ENCODE results near the gene EFHC1.
A peak's percentile ranks its signal among the peaks of the same experiment; 100 is the strongest.

The EFHC1 gene

DNA sequence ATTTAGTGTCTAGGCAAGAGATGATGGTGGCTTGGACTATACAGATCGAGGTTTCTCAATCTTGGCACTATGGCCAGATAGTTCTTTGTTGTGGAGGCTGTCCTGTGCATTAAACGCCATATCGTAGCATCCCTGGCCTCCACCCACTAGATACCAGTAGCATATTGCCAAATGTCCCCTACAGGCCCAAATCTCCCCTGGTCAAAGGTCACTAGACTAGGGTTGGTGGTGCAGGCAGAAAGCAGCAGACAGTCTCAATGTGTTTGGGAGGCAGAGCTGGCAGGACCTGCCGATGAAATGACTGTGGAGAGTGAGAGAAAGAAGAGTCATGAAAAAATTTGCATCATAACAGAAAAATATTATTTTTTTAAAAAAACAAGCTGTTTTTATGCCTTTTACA lies 93.8 kb downstream of the EFHC1 start:
- Histone ChIP-seq H3K9ac (ENCODE audit: low read length) (peak overlapping the region; percentile 81), H3K27me3 (replicated peaks; ENCODE audit: control insufficient read depth, insufficient read depth, low read length) (no peaks in the 10 kb centered on the region), H3K36me3 (ENCODE audit: control insufficient read depth, insufficient read depth, low read length, severe bottlenecking) (peaks cover 59% of the 10 kb centered on the region), H3K4me1 (ENCODE audit: control insufficient read depth, insufficient read depth, low read length) (peaks cover 99% of the 10 kb centered on the region), H3K9me3 (ENCODE audit: control insufficient read depth, low read length) (no peaks in the 10 kb centered on the region), H3K4me3 (ENCODE audit: low read length) (no peak overlapping the region)
- DNase-seq (ENCODE audit: low read depth), result no peak

DNA sequence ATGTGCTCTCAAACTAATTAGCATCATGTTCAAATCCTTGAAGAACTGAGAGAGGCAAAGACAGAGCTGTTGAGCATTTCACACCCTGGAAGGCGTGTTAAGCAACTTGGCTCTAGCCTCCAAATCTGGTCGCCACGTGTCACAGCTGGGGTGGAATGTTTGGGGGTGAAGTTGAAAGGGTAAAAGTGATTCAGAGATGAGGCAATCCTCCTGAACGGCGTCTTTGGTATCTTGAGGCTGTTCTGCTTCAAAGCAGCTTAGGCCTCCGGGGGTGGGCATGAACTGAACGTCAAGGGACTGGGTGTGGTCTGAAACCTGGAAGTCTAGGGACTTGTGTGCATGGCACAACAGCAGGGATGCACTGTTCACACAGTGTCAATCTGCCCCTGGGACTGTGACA lies 94.4 kb downstream of the EFHC1 start:
- peak overlapping the region; percentile 13 for H3K4me3 ChIP-seq (ENCODE audit: low read length)

DNA sequence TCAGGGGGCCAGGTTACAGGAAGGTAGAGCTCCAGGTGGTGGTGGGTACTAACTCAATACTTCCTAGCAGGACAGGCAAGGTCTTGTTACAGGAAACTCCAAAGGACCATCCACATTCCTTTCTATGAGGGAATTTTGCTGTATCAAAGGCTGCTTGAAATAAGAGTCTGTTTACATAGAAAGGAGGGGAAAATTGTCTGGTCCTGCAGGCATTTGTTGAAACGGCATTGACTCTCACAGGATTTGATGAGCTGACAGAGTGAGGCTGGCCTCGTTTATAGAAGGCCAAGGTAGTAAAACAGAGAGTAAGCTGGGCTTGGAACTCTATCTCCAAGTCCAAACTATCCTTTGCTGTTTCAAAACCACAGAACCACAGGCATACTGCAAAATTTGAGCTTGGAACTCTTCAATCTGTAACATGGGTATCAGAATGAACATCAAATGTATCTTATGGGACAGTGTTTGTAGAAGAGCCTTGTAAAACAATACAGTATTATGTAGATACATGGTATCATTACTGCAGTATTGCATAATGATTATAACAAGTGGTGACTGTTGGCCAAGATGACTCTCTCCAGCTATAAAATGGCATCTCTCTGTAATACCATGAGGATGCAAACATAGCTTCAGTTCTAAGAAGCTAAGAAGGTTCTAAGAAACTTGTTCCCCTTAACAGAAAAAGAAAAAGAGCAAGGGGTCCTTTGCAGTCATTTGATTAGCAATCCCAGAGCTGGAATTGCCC lies 95.2 kb downstream of the EFHC1 start:
- H3K9me3 ChIP-seq (ENCODE audit: control insufficient read depth, low read length), result no peaks in the 10 kb centered on the region
- H3K27me3 ChIP-seq (replicated peaks; ENCODE audit: control insufficient read depth, insufficient read depth, low read length), result no peaks in the 10 kb centered on the region
- no peak overlapping the region for H3K4me3 ChIP-seq (ENCODE audit: low read length)
- DNase-seq (ENCODE audit: low read depth), result no peak
- H3K36me3 ChIP-seq (ENCODE audit: control insufficient read depth, insufficient read depth, low read length, severe bottlenecking), result peaks cover 59% of the 10 kb centered on the region
- H3K4me1 ChIP-seq (ENCODE audit: control insufficient read depth, insufficient read depth, low read length), result peaks cover 100% of the 10 kb centered on the region
- peak overlapping the region; percentile 81 for H3K9ac ChIP-seq (ENCODE audit: low read length)

More for the DNA sequence above, 94.4 kb downstream of the EFHC1 start:
- Histone ChIP-seq H3K27me3 (replicated peaks; ENCODE audit: control insufficient read depth, insufficient read depth, low read length) (no peaks in the 10 kb centered on the region), H3K4me1 (ENCODE audit: control insufficient read depth, insufficient read depth, low read length) (peaks cover 100% of the 10 kb centered on the region), H3K9me3 (ENCODE audit: control insufficient read depth, low read length) (no peaks in the 10 kb centered on the region), H3K36me3 (ENCODE audit: control insufficient read depth, insufficient read depth, low read length, severe bottlenecking) (peaks cover 59% of the 10 kb centered on the region), H3K9ac (ENCODE audit: low read length) (peak overlapping the region; percentile 81)
- DNase-seq (ENCODE audit: low read depth), result peak; percentile 85

DNA sequence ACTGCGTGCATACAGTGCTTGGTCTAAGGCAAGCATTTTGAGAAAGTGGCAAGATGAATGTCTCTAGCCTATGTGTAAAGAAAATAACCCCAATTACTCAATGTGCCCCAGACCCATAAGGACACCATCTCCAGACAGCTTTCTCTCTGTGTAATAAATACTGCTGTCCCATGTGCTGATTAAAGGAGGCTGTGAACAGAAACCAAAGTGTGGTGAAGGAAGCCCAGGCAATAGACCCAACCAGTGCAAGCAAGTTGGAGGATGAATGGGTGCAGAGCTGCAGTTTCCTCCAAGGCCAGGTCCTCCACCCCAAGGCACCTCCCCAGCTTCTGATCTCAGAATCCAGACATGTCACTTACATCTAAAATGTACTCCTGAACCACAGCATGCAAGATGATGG lies 96.1 kb downstream of the EFHC1 start:
- no peaks in the 10 kb centered on the region for H3K9me3 ChIP-seq (ENCODE audit: control insufficient read depth, low read length)
- H3K4me3 ChIP-seq (ENCODE audit: low read length), result no peak overlapping the region
- H3K9ac ChIP-seq (ENCODE audit: low read length), result peak overlapping the region; percentile 66
- no peak for DNase-seq (ENCODE audit: low read depth)
- no peaks in the 10 kb centered on the region for H3K27me3 ChIP-seq (replicated peaks; ENCODE audit: control insufficient read depth, insufficient read depth, low read length)
- H3K4me1 ChIP-seq (ENCODE audit: control insufficient read depth, insufficient read depth, low read length), result peaks cover 100% of the 10 kb centered on the region
- peaks cover 55% of the 10 kb centered on the region for H3K36me3 ChIP-seq (ENCODE audit: control insufficient read depth, insufficient read depth, low read length, severe bottlenecking)

DNA sequence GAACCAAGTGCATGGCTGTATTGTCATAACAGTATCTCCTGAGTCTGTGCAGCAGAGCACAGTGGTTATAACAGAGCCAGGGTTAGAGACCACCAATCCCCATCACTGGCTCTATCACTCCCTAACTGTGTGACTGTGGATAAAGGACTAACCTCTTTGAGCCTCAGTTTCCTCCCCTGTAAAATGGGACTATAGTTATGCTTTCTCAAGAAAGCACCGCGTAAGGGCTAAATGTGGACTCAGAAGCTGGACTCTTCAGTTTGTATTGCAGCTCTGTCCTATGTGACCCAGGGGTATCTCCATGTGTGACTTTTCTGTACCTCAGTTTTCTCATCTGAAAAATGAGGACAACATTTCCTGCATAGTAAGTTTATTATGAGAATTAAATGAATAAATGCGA lies 96.8 kb downstream of the EFHC1 start:
- no peak for DNase-seq (ENCODE audit: low read depth)
- Histone ChIP-seq H3K9me3 (ENCODE audit: control insufficient read depth, low read length) (no peaks in the 10 kb centered on the region), H3K9ac (ENCODE audit: low read length) (peak overlapping the region; percentile 66), H3K4me1 (ENCODE audit: control insufficient read depth, insufficient read depth, low read length) (peaks cover 97% of the 10 kb centered on the region), H3K4me3 (ENCODE audit: low read length) (no peak overlapping the region), H3K27me3 (replicated peaks; ENCODE audit: control insufficient read depth, insufficient read depth, low read length) (no peaks in the 10 kb centered on the region), H3K36me3 (ENCODE audit: control insufficient read depth, insufficient read depth, low read length, severe bottlenecking) (peaks cover 55% of the 10 kb centered on the region)

DNA sequence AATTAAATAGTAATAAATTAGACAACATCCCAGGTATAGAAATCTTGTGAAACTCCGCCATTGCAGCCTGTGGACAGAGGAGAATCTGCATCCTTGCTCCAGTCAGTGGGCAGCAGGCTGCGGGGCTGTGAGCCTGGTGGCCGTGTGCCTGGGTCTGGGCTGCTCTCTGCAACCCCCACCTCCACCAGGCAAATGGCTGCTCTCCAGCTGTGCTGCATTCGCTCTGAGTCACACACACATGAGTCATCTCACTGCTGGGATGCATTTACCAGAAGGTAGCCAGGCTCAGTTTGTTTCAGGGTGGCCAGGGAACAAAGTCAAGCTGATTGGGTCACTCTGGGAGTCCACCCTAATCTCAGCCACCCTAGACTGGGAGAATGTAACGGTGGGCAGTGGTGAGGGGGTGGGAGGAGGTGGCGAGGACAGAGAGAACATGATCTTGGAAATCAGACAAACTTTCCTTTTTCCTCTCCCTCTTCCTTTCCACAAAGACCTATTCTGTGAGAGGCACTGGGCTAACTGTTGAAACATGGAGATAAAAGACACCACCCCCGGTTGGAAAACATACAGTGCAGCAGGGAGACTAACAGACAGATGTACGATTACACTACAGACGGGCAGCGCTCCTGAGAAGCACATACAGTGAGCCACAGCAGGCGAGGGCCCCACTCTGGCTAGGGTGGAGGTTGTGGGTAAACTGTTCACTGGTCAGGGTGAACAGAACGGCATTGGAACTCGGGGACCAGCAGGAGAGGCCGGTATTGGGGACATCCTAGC lies 97.5 kb downstream of the EFHC1 start:
- H3K4me3 ChIP-seq (ENCODE audit: low read length), result peak overlapping the region; percentile 71
- peak; percentile 97 for DNase-seq (ENCODE audit: low read depth)
- peak overlapping the region; percentile 91 for H3K9ac ChIP-seq (ENCODE audit: low read length)
- H3K4me1 ChIP-seq (ENCODE audit: control insufficient read depth, insufficient read depth, low read length), result peaks cover 97% of the 10 kb centered on the region
- H3K9me3 ChIP-seq (ENCODE audit: control insufficient read depth, low read length), result no peaks in the 10 kb centered on the region
- H3K27me3 ChIP-seq (replicated peaks; ENCODE audit: control insufficient read depth, insufficient read depth, low read length), result no peaks in the 10 kb centered on the region
- H3K36me3 ChIP-seq (ENCODE audit: control insufficient read depth, insufficient read depth, low read length, severe bottlenecking), result peaks cover 52% of the 10 kb centered on the region

DNA sequence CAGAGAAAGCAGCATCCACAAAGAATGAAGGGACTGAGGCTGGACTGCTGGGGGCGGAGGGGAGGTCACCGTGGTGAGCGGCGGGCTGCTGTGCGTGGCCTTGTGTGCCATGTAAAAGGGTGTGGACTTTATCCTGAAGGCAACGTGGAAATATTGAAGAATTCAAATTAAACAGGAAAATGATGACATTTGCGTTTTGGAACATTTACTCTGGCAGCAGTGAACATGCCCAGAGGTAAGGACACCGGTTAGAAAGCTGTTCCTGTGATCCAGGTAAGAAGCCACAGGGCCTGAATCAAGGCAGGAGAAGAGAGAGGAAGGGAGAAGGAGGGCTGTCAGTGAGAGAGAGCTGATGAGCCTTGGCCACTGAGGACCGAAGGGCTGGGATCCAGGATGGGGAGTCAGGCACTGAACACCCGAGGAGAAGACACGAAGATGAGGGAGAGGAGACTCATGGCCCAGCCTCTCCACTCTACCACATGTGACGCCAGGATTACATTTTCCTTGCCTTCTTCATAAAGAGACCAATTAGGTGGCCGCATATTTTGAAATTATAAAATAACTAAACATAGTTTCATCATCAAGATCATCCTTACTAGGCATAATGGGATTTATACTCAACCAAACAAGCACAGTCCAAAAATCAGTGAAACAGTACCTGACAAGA lies 98.3 kb downstream of the EFHC1 start:
- H3K9me3 ChIP-seq (ENCODE audit: control insufficient read depth, low read length), result no peaks in the 10 kb centered on the region
- no peaks in the 10 kb centered on the region for H3K27me3 ChIP-seq (replicated peaks; ENCODE audit: control insufficient read depth, insufficient read depth, low read length)
- H3K4me3 ChIP-seq (ENCODE audit: low read length), result peak overlapping the region; percentile 71
- no peak for DNase-seq (ENCODE audit: low read depth)
- H3K9ac ChIP-seq (ENCODE audit: low read length), result peak overlapping the region; percentile 91
- H3K36me3 ChIP-seq (ENCODE audit: control insufficient read depth, insufficient read depth, low read length, severe bottlenecking), result peaks cover 47% of the 10 kb centered on the region
- peaks cover 97% of the 10 kb centered on the region for H3K4me1 ChIP-seq (ENCODE audit: control insufficient read depth, insufficient read depth, low read length)

DNA sequence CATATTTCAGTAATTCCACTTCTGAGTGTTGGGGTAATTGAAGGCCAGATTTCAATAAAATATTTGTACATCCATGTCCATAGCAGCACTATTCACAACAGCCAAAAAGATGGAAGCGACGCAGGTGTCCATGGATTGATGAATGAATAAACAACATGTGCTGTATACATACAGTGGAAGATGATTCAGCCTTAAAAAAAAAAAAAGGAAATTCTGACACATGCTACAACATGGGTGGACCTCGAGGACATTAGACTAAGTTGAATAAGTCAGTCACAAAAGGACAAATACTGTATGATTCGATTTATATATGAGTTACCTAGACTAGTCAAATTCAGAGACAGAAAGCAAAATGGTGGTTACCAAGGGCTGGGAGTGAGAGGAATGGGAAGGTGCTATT lies 99.5 kb downstream of the EFHC1 start:
- Histone ChIP-seq H3K4me3 (ENCODE audit: low read length) (no peak overlapping the region), H3K27me3 (replicated peaks; ENCODE audit: control insufficient read depth, insufficient read depth, low read length) (no peaks in the 10 kb centered on the region), H3K9ac (ENCODE audit: low read length) (no peak overlapping the region), H3K9me3 (ENCODE audit: control insufficient read depth, low read length) (no peaks in the 10 kb centered on the region), H3K36me3 (ENCODE audit: control insufficient read depth, insufficient read depth, low read length, severe bottlenecking) (peaks cover 51% of the 10 kb centered on the region), H3K4me1 (ENCODE audit: control insufficient read depth, insufficient read depth, low read length) (peaks cover 93% of the 10 kb centered on the region)
- no peak for DNase-seq (ENCODE audit: low read depth)

DNA sequence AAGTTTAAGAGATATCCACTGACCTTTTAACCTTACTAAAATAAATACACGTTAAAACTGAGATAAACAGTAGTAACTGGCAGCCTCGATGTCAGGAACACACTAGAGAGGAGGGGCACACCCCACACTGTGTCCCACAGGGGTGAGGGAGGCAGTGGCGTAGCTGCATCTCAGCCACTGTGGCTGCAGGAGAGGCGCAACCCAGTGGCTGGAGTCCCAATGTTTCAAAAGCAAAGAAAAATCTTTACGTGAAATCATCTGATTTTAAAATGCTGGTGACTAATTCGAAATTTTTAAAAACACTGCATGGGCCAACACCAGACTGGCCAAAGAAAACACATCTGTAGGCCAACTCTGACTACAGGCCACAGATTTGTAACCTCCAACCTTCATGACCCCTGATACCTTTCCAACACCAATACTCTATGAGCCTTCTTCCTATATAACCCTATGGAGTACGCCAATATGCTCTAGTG lies 102.0 kb downstream of the EFHC1 start:
- H3K27me3 ChIP-seq (replicated peaks; ENCODE audit: control insufficient read depth, insufficient read depth, low read length), result no peaks in the 10 kb centered on the region
- no peak overlapping the region for H3K4me3 ChIP-seq (ENCODE audit: low read length)
- H3K4me1 ChIP-seq (ENCODE audit: control insufficient read depth, insufficient read depth, low read length), result peaks cover 68% of the 10 kb centered on the region
- H3K9ac ChIP-seq (ENCODE audit: low read length), result peak overlapping the region; percentile 84
- H3K9me3 ChIP-seq (ENCODE audit: control insufficient read depth, low read length), result no peaks in the 10 kb centered on the region
- peaks cover 29% of the 10 kb centered on the region for H3K36me3 ChIP-seq (ENCODE audit: control insufficient read depth, insufficient read depth, low read length, severe bottlenecking)
- peak; percentile 73 for DNase-seq (ENCODE audit: low read depth)

DNA sequence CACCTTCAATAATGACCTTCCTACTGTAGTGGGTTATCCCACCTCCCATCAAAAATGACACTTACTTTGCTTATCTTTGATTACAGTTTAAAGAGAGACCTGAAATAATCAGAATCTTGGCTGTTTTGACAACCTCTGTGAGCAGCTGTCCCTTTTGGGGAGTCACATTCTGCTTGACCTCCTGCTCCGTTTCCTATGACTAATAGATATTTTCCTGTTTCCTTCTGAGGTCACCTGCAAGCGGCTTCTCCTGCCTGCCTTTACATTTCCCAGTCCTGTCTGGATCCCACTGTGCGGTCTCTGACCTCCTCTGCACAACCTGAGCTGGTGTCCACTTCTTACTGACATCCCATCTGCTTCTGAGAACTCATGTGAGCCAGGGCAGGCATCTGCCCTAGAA lies 102.5 kb downstream of the EFHC1 start:
- peaks cover 28% of the 10 kb centered on the region for H3K36me3 ChIP-seq (ENCODE audit: control insufficient read depth, insufficient read depth, low read length, severe bottlenecking)
- peak overlapping the region; percentile 39 for H3K4me3 ChIP-seq (ENCODE audit: low read length)
- H3K27me3 ChIP-seq (replicated peaks; ENCODE audit: control insufficient read depth, insufficient read depth, low read length), result no peaks in the 10 kb centered on the region
- H3K4me1 ChIP-seq (ENCODE audit: control insufficient read depth, insufficient read depth, low read length), result peaks cover 63% of the 10 kb centered on the region
- H3K9ac ChIP-seq (ENCODE audit: low read length), result peak overlapping the region; percentile 72
- no peaks in the 10 kb centered on the region for H3K9me3 ChIP-seq (ENCODE audit: control insufficient read depth, low read length)
- DNase-seq (ENCODE audit: low read depth), result no peak
